ENCODE measurements around the gene PDYN. TPM values are rescaled to one million over a fixed set of nuclear protein-coding genes. Genes with fewer than 3 reads are reported as not detected.

PDYN gene
- total and polyA plus RNA-seq, 2 donors (not counting 1 experiment from before 2014, with no cell fraction given) = not detected

- no peaks in the 10 kb centered on the region for H3K9me3 ChIP-seq (ENCODE audit: control extremely low read depth in 1 of 3, control insufficient read depth in 2 of 3, insufficient read depth in 1 of 3, low read length in 2 of 3)
- CTCF ChIA-PET = no interaction called here
- WGBS (ENCODE audit: insufficient coverage) = 97% methylated on average over 14 of the region's 15 CpGs
- Mint-ChIP-seq H3K4me3 (no peak overlapping the region), H3K9me3 (ENCODE audit: insufficient read depth) (no peaks in the 10 kb centered on the region), H3K27me3 (no peaks in the 10 kb centered on the region), H3K27ac (no peak overlapping the region), H3K4me1 (no peaks in the 10 kb centered on the region)
- TF ChIP-seq CTCF (IDR thresholded peaks at IDR 0.05) (no peak), EZH2 (IDR thresholded peaks at IDR 0.05; ENCODE audit: borderline replicate concordance, insufficient read depth, low read depth, low read length, poor library complexity, severe bottlenecking) (no peak)
- ATAC-seq (ENCODE audit: low read depth) = no peak
- no peaks in the 10 kb centered on the region for H3K4me1 ChIP-seq (ENCODE audit: control insufficient read depth in 2 of 2, insufficient read depth in 2 of 2, low read length in 2 of 2)
- no peak overlapping the region for H3K27ac ChIP-seq (ENCODE audit: low read length in 2 of 2)
- H3K79me2 ChIP-seq (ENCODE audit: control insufficient read depth, insufficient read depth, low read length) = no peaks in the 10 kb centered on the region
- H4K20me1 ChIP-seq (ENCODE audit: control insufficient read depth, insufficient read depth, low read length, poor library complexity, severe bottlenecking) = no peaks in the 10 kb centered on the region
- no peak overlapping the region for H3K4me3 ChIP-seq (ENCODE audit: control extremely low read depth in 1 of 5, extremely low read depth in 1 of 5, insufficient read depth in 1 of 5, low read depth in 2 of 5, low read length in 4 of 5)
- POLR2A ChIA-PET = interaction anchor here (0.6 kb wide), 1 partner anchor 170 kb away, joined by 4 read pairs; no protein-coding TSS in a partner anchor
- H3K36me3 ChIP-seq (replicated peaks in 1 of 2; ENCODE audit: control extremely low read depth in 1 of 2, control insufficient read depth in 1 of 2, extremely low read depth in 1 of 2, insufficient read depth in 2 of 2, low read length in 1 of 2) = no peaks in the 10 kb centered on the region
- H2AFZ ChIP-seq (ENCODE audit: insufficient read depth, low read depth, low read length, poor library complexity, severe bottlenecking) = no peak overlapping the region
- H3K4me2 ChIP-seq (replicated peaks; ENCODE audit: low read depth, low read length, poor library complexity, severe bottlenecking) = no peak overlapping the region
- intact Hi-C loops (cut with micrococcal nuclease) = no loop called here
- DNase-seq = no peak
- no peaks in the 10 kb centered on the region for H3K27me3 ChIP-seq (replicated peaks in 1 of 4; ENCODE audit: control extremely low read depth in 1 of 4, control insufficient read depth in 3 of 4, insufficient read depth in 4 of 4, low read length in 3 of 4)
- H3K9ac ChIP-seq (ENCODE audit: low read length) = no peak overlapping the region
These were observed 58.0 kb downstream of the PDYN start for GRCh38 chr20:1935696-1936366.

GRCh38 chr20:1934721-1935573 is 58.9 kb downstream of the PDYN start:
- Mint-ChIP-seq H3K27ac (no peak overlapping the region), H3K4me1 (no peaks in the 10 kb centered on the region), H3K9me3 (ENCODE audit: insufficient read depth) (no peaks in the 10 kb centered on the region), H3K27me3 (no peaks in the 10 kb centered on the region), H3K4me3 (no peak overlapping the region)
- no peaks in the 10 kb centered on the region for H3K79me2 ChIP-seq (ENCODE audit: control insufficient read depth, insufficient read depth, low read length)
- intact Hi-C loops (cut with micrococcal nuclease) = no loop called here
- H3K4me1 ChIP-seq (ENCODE audit: control insufficient read depth in 2 of 2, insufficient read depth in 2 of 2, low read length in 2 of 2) = no peaks in the 10 kb centered on the region
- ATAC-seq (ENCODE audit: low read depth) (no peak), DNase-seq (no peak)
- no peaks in the 10 kb centered on the region for H3K27me3 ChIP-seq (replicated peaks in 1 of 4; ENCODE audit: control extremely low read depth in 1 of 4, control insufficient read depth in 3 of 4, insufficient read depth in 4 of 4, low read length in 3 of 4)
- CTCF ChIA-PET = no interaction called here
- WGBS (ENCODE audit: insufficient coverage) = 95% methylated on average over 17 of the region's 19 CpGs
- no peak overlapping the region for H3K4me3 ChIP-seq (ENCODE audit: control extremely low read depth in 1 of 5, extremely low read depth in 1 of 5, insufficient read depth in 1 of 5, low read depth in 2 of 5, low read length in 4 of 5)
- no peak overlapping the region for H3K27ac ChIP-seq (ENCODE audit: low read length in 2 of 2)
- POLR2A ChIA-PET = no interaction called here
- no peaks in the 10 kb centered on the region for H3K36me3 ChIP-seq (replicated peaks in 1 of 2; ENCODE audit: control extremely low read depth in 1 of 2, control insufficient read depth in 1 of 2, extremely low read depth in 1 of 2, insufficient read depth in 2 of 2, low read length in 1 of 2)
- no peak overlapping the region for H3K4me2 ChIP-seq (replicated peaks; ENCODE audit: low read depth, low read length, poor library complexity, severe bottlenecking)
- no peaks in the 10 kb centered on the region for H3K9me3 ChIP-seq (ENCODE audit: control extremely low read depth in 1 of 3, control insufficient read depth in 2 of 3, insufficient read depth in 1 of 3, low read length in 2 of 3)
- no peaks in the 10 kb centered on the region for H4K20me1 ChIP-seq (ENCODE audit: control insufficient read depth, insufficient read depth, low read length, poor library complexity, severe bottlenecking)
- TF ChIP-seq EZH2 (IDR thresholded peaks at IDR 0.05; ENCODE audit: borderline replicate concordance, insufficient read depth, low read depth, low read length, poor library complexity, severe bottlenecking) (no peak), CTCF (IDR thresholded peaks at IDR 0.05) (no peak)
- H2AFZ ChIP-seq (ENCODE audit: insufficient read depth, low read depth, low read length, poor library complexity, severe bottlenecking) = no peak overlapping the region
- no peak overlapping the region for H3K9ac ChIP-seq (ENCODE audit: low read length)

Data from B cell (primary cell).